Cardiac fibroblast (primary cell): ENCODE results near the gene BICD1.

Experiments
- DNase-seq, 2 donors: peaks; one replicate each; pipeline versions ENCODE4 v3.0.0 to v3.0.0-alpha.2; 2010; ENCODE audit warnings: low read depth in 2 of 2
- H3K4me3 ChIP-seq, 2 donors: replicated peaks in 1 of 2; 1 replicate in 1 of 2; 2 replicates in 1 of 2; pipeline ENCODE4 v1.5.1; 2011; ENCODE audit warnings: low read depth in 2 of 2, low read length in 2 of 2, mild to moderate bottlenecking in 2 of 2, moderate library complexity in 1 of 2
- CTCF ChIP-seq: IDR thresholded peaks from one replicate; pipeline ENCODE4 v1.5.1; 2011; ENCODE audit warnings: low read depth, mild to moderate bottlenecking, low read length, inconsistent platforms

The BICD1 gene

GRCh38 chr12:32149489-32149888 lies 42.8 kb downstream of the BICD1 start:
- H3K4me3 ChIP-seq, result no peak overlapping the region
- no peak for DNase-seq
- no peak for TF ChIP-seq CTCF

GRCh38 chr12:32151086-32151485 lies 44.4 kb downstream of the BICD1 start:
- TF ChIP-seq CTCF, result no peak
- no peak overlapping the region for H3K4me3 ChIP-seq
- no peak for DNase-seq

GRCh38 chr12:32151552-32151951 lies 44.9 kb downstream of the BICD1 start:
- no peak for DNase-seq
- no peak for TF ChIP-seq CTCF
- no peak overlapping the region for H3K4me3 ChIP-seq

GRCh38 chr12:32155041-32155440 lies 48.4 kb downstream of the BICD1 start:
- no peak for DNase-seq
- H3K4me3 ChIP-seq, result no peak overlapping the region
- TF ChIP-seq CTCF, result no peak

- no peak for TF ChIP-seq CTCF
- no peak for DNase-seq
- no peak overlapping the region for H3K4me3 ChIP-seq
Measured at GRCh38 chr12:32155961-32156529, 49.4 kb downstream of the BICD1 start.

- no peak for TF ChIP-seq CTCF
- DNase-seq, result no peak
- no peak overlapping the region for H3K4me3 ChIP-seq
Measured at GRCh38 chr12:32158525-32158924, 51.9 kb downstream of the BICD1 start.

GRCh38 chr12:32159381-32159780 lies 52.7 kb downstream of the BICD1 start:
- TF ChIP-seq CTCF, result no peak
- H3K4me3 ChIP-seq, result no peak overlapping the region
- DNase-seq, result no peak
